GM23338 (cell line): ENCODE results near the gene AP1M1. TPM values are rescaled to one million over a fixed set of nuclear protein-coding genes. Genes with fewer than 3 reads are reported as not detected.

ENCODE experiments used
- ATAC-seq: fragments of 200-7000 bp; cut with Tn5 transposase; 3 replicates; pipeline ENCODE4 v1.9.1; 2020
- DNase-seq: peaks from one replicate; pipeline ENCODE4 v3.0.0-alpha.2; 2015; ENCODE audit warnings: low spot score
- H2AFZ ChIP-seq: fragments of 200-600 bp; sonication (generic); 2 replicates; pipeline ENCODE4 v1.8.0; 2016; ENCODE audit warnings: antibody characterized with exemption, mild to moderate bottlenecking, moderate library complexity
- H3F3A ChIP-seq: fragments of 200-600 bp; sonication (generic); replicated peaks from 2 replicates; pipeline ENCODE4 v1.8.0; 2017; ENCODE audit warnings: antibody characterized with exemption, mixed run types, low read depth
- H3K27ac ChIP-seq: fragments of 200-600 bp; sonication (generic); 2 replicates; pipeline ENCODE4 v1.6.1; 2016; ENCODE audit warnings: low read depth
- H3K27me3 ChIP-seq: fragments of 200-600 bp; sonication (generic); 2 replicates; pipeline ENCODE4 v1.8.0; 2016; ENCODE audit warnings: mild to moderate bottlenecking, mixed run types, moderate library complexity; ENCODE audit not compliant: insufficient read depth
- H3K36me3 ChIP-seq: fragments of 200-600 bp; sonication (generic); 2 replicates; pipeline ENCODE4 v1.8.0; 2016; ENCODE audit warnings: mild to moderate bottlenecking; ENCODE audit not compliant: insufficient read depth
- H3K4me1 ChIP-seq: fragments of 200-600 bp; sonication (generic); 2 replicates; pipeline ENCODE4 v1.8.0; 2016; ENCODE audit warnings: mild to moderate bottlenecking, moderate library complexity; ENCODE audit not compliant: insufficient read depth
- H3K4me2 ChIP-seq: fragments of 200-600 bp; sonication (generic); 2 replicates; pipeline ENCODE4 v1.7.1; 2017; ENCODE audit warnings: mixed run types
- H3K4me3 ChIP-seq: fragments of 200-600 bp; sonication (generic); 2 replicates; pipeline ENCODE4 v1.6.1; 2016; ENCODE audit warnings: mixed run types
- H3K79me2 ChIP-seq: fragments of 200-600 bp; sonication (generic); replicated peaks from 2 replicates; pipeline ENCODE4 v1.8.0; 2017; ENCODE audit warnings: mild to moderate bottlenecking; ENCODE audit not compliant: insufficient read depth
- H3K9me2 ChIP-seq: fragments of 200-600 bp; sonication (generic); 2 replicates; pipeline ENCODE4 v1.8.0; 2017; ENCODE audit not compliant: insufficient read depth
- H4K20me1 ChIP-seq: fragments of 200-600 bp; sonication (generic); replicated peaks from 2 replicates; pipeline ENCODE4 v1.8.0; 2017; ENCODE audit warnings: mild to moderate bottlenecking; ENCODE audit not compliant: insufficient read depth
- H3K27ac Mint-ChIP-seq: 2 replicates; pipeline ENCODE4 v1.8.0; 2020; ENCODE audit warnings: inconsistent platforms, mild to moderate bottlenecking, moderate library complexity, mixed read lengths
- H3K27me3 Mint-ChIP-seq: 3 replicates; pipeline ENCODE4 v1.8.0; 2022; ENCODE audit warnings: low read depth, mild to moderate bottlenecking, moderate library complexity, mixed read lengths, inconsistent platforms; ENCODE audit not compliant: insufficient read depth, poor library complexity
- H3K36me3 Mint-ChIP-seq: 3 replicates; pipeline ENCODE4 v1.8.0; 2021; ENCODE audit warnings: low read depth, mild to moderate bottlenecking, inconsistent platforms, moderate library complexity, mixed read lengths
- H3K4me1 Mint-ChIP-seq: 3 replicates; pipeline ENCODE4 v1.8.0; 2020; ENCODE audit warnings: mild to moderate bottlenecking, inconsistent platforms, mixed read lengths
- H3K4me3 Mint-ChIP-seq: 3 replicates; pipeline ENCODE4 v1.8.0; 2021; ENCODE audit warnings: moderate library complexity, mild to moderate bottlenecking, inconsistent platforms, mixed read lengths
- H3K9me3 Mint-ChIP-seq: 3 replicates; pipeline ENCODE4 v1.8.0; 2020; ENCODE audit warnings: moderate library complexity, mild to moderate bottlenecking, inconsistent platforms, mixed read lengths
- CREB1 ChIP-seq: fragments of 250-450 bp; sonication (Bioruptor Pico); IDR thresholded peaks from 2 replicates; pipeline ENCODE4 v1.5.0; 2020; ENCODE audit warnings: low read depth, mild to moderate bottlenecking, moderate library complexity
- CTCF ChIP-seq, 2 experiments: fragments of 200-600 bp in 1 of 2; sonication (generic) in 1 of 2; conservative IDR thresholded peaks; 2 replicates each; pipeline versions ENCODE4 v1.5.1 to v1.6.1; 2016 to 2017; ENCODE audit warnings: antibody characterized with exemption in 2 of 2, low read depth in 2 of 2, mild to moderate bottlenecking in 2 of 2, moderate library complexity in 1 of 2
- ETS1 ChIP-seq: IDR thresholded peaks from 2 replicates; pipeline ENCODE4 v1.6.1; 2016; ENCODE audit warnings: antibody characterized with exemption
- EZH2 ChIP-seq: fragments of 200-600 bp; sonication (generic); IDR thresholded peaks from one replicate; pipeline ENCODE4 v1.8.0; 2017; ENCODE audit warnings: antibody characterized with exemption, mild to moderate bottlenecking, low read depth; ENCODE audit not compliant: unreplicated experiment
- EZH2phosphoT487 ChIP-seq: fragments of 200-600 bp; sonication (generic); IDR thresholded peaks from one replicate; pipeline ENCODE4 v1.8.1; 2018; ENCODE audit warnings: antibody characterized with exemption; ENCODE audit not compliant: unreplicated experiment
- JUNB ChIP-seq: IDR thresholded peaks from one replicate; pipeline ENCODE4 v1.6.1; 2016; ENCODE audit warnings: antibody characterized with exemption; ENCODE audit not compliant: unreplicated experiment
- NANOG ChIP-seq: IDR thresholded peaks from 2 replicates; pipeline ENCODE4 v1.6.1; 2016; ENCODE audit warnings: antibody characterized with exemption, borderline replicate concordance
- POLR2AphosphoS5 ChIP-seq: IDR thresholded peaks from 2 replicates; pipeline ENCODE4 v1.6.1; 2016; ENCODE audit warnings: antibody characterized with exemption, low read depth
- REST ChIP-seq: IDR thresholded peaks from one replicate; pipeline ENCODE4 v1.6.1; 2018; ENCODE audit warnings: antibody characterized with exemption; ENCODE audit not compliant: unreplicated experiment
- STAT1 ChIP-seq: IDR thresholded peaks from one replicate; pipeline ENCODE4 v1.6.1; 2016; ENCODE audit warnings: antibody characterized with exemption; ENCODE audit not compliant: unreplicated experiment
- ZNF114 ChIP-seq: fragments of 250-450 bp; sonication (Bioruptor Pico); IDR thresholded peaks from 2 replicates; pipeline ENCODE4 v1.5.0; 2020; ENCODE audit warnings: mild to moderate bottlenecking, moderate library complexity
- ZNF331 ChIP-seq: fragments of 250-450 bp; sonication (Bioruptor Pico); IDR thresholded peaks from 2 replicates; pipeline ENCODE4 v1.5.0; 2020; ENCODE audit warnings: low read depth, mild to moderate bottlenecking, moderate library complexity
- ZNF462 ChIP-seq: fragments of 250-450 bp; sonication (Bioruptor Pico); IDR thresholded peaks from 2 replicates; pipeline ENCODE4 v1.5.0; 2020; ENCODE audit warnings: mild to moderate bottlenecking, moderate library complexity
- polyA plus RNA-seq: library from polyadenylated mRNA; unstranded; fragments of >200 nt; fragmentation: Nextera tagmentation; extraction: Ambion mirVana; gene quantifications from 2 replicates; pipeline ENCODE4 v1.2.1, GENCODE V29; 2016
- total RNA-seq: library from RNA; depleted of rRNA; stranded (reverse); fragments of >200 nt; shearing (Covaris generic); gene quantifications from 2 replicates; pipeline ENCODE4 v1.2.3, GENCODE V29; 2014

AP1M1 gene
- total and polyA plus RNA-seq, 2 experiments from 2014 or later = 22.0 to 32.0 TPM

- ATAC-seq (no peak), DNase-seq (no peak)
- Mint-ChIP-seq H3K36me3 (no peaks in the 10 kb centered on the region), H3K27ac (no peak overlapping the region), H3K9me3 (no peaks in the 10 kb centered on the region), H3K27me3 (no peaks in the 10 kb centered on the region), H3K4me1 (no peaks in the 10 kb centered on the region), H3K4me3 (no peak overlapping the region)
- H3K4me3 ChIP-seq = no peak overlapping the region
- H3K36me3 ChIP-seq = no peaks in the 10 kb centered on the region
- H3K27me3 ChIP-seq = no peaks in the 10 kb centered on the region
- H3K4me1 ChIP-seq = no peaks in the 10 kb centered on the region
- no peaks in the 10 kb centered on the region for H4K20me1 ChIP-seq
- no peak for TF ChIP-seq CREB1 (CRISPR knock-in tag)
- TF ChIP-seq ZNF462 (CRISPR knock-in tag) = no peak
- no peak for TF ChIP-seq EZH2
- no peak for TF ChIP-seq ZNF114 (CRISPR knock-in tag)
- TF ChIP-seq ZNF331 (CRISPR knock-in tag) = no peak
- TF ChIP-seq CTCF (conservative IDR thresholded peaks at IDR 0.05; ENCODE audit: low read depth in 2 of 2) = no peak
- no peak for TF ChIP-seq ETS1
- no peak for TF ChIP-seq POLR2AphosphoS5
- TF ChIP-seq STAT1 = no peak
- TF ChIP-seq REST = no peak
- no peak for TF ChIP-seq NANOG
- TF ChIP-seq EZH2phosphoT487 = no peak
- no peak for TF ChIP-seq JUNB
- no peaks in the 10 kb centered on the region for H3K9me2 ChIP-seq
- H3F3A ChIP-seq = no peaks in the 10 kb centered on the region
- no peaks in the 10 kb centered on the region for H3K79me2 ChIP-seq
- no peak overlapping the region for H3K4me2 ChIP-seq
- H2AFZ ChIP-seq = no peak overlapping the region
- no peak overlapping the region for H3K27ac ChIP-seq
Observed at GRCh38 chr19:16274447-16274846, 76.7 kb downstream of the AP1M1 start.
